Fibroblast of pulmonary artery (primary cell): ENCODE data around the gene LRSAM1.

ENCODE experiments used
- DNase-seq: peaks from one replicate; pipeline ENCODE4 v3.0.0-alpha.2; 2010; ENCODE audit warnings: low read depth
- H3K4me3 ChIP-seq: replicated peaks from 2 replicates; pipeline ENCODE4 v1.5.1; 2011; ENCODE audit warnings: low read depth, mild to moderate bottlenecking, control low read depth, low read length, moderate library complexity
- TF ChIP-seq, protein P1 (sequence below): IDR thresholded peaks from 2 replicates; pipeline ENCODE4 v1.5.1; 2011; ENCODE audit warnings: mild to moderate bottlenecking, control low read depth, low read length, inconsistent platforms; ENCODE audit errors: missing control alignments

The LRSAM1 gene

DNA sequence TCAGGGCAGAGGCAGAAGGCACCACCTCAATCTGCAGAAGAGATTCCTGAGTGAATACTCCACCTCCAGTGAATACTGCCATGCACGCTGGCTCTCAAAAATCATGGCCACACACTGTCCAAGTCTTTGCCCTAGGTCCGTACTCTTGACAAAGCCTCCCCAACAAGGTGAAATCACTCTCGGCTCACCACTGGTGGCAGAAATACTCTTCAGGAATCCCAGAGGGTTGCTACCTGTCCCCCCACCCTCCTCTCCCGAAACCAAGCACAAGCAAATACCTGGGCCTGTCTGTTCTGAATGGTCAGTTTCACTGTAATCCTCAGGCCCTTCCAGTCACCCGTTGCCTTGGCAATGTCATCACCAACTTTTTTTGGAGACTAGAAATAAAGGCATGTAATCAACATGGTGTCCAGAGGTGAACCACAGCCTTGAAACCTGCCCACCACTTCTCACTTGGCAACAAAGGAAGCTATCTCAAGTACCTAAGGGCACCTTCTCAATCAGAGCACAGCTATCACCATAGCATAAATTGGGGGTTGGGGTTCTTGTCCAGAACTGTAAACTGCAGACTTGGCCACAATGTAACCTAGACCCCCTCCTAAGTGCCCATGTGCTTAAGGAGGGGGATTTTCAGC is 1.9 kb upstream of the LRSAM1 start:
- no peak for DNase-seq
- peak overlapping the region; percentile 78 for H3K4me3 ChIP-seq
- TF ChIP-seq, protein P1, sequence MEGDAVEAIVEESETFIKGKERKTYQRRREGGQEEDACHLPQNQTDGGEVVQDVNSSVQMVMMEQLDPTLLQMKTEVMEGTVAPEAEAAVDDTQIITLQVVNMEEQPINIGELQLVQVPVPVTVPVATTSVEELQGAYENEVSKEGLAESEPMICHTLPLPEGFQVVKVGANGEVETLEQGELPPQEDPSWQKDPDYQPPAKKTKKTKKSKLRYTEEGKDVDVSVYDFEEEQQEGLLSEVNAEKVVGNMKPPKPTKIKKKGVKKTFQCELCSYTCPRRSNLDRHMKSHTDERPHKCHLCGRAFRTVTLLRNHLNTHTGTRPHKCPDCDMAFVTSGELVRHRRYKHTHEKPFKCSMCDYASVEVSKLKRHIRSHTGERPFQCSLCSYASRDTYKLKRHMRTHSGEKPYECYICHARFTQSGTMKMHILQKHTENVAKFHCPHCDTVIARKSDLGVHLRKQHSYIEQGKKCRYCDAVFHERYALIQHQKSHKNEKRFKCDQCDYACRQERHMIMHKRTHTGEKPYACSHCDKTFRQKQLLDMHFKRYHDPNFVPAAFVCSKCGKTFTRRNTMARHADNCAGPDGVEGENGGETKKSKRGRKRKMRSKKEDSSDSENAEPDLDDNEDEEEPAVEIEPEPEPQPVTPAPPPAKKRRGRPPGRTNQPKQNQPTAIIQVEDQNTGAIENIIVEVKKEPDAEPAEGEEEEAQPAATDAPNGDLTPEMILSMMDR, result no peak

DNA sequence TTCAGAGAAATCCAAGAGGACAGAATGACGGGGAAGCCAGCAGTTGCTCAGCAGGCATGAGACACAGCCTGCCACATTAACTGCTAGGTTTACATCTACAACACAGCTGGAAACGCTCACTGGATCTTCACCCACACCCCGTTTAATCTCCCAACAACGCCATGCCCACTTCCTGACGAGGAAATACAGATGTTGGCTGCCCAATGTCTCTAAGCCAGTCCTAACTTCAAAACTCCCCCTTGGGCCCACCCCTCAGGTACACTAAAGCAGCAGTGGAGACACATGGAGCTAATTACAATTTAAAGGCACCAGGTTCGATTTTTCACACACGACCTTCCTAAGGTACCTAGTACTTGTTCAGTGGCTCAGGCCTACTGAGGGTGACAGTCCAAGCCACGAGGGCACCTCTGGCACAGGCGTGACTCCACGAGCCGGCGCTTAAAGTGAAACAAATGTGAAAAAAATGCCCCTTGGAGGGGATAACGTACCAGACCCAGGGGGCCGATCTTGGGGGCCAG is 1.0 kb upstream of the LRSAM1 start:
- H3K4me3 ChIP-seq, result peak overlapping the region; percentile 78
- TF ChIP-seq, protein P1, result no peak
- peak; percentile 41 for DNase-seq

GRCh38 chr9:127451608-127451857 is 223 bp downstream of the LRSAM1 start:
- no peak for DNase-seq
- peak overlapping the region; percentile 78 for H3K4me3 ChIP-seq
- TF ChIP-seq, protein P1, result no peak

GRCh38 chr9:127451858-127452656 is 747 bp downstream of the LRSAM1 start:
- DNase-seq, result peak; percentile 55
- peak overlapping the region; percentile 78 for H3K4me3 ChIP-seq
- TF ChIP-seq, protein P1, result no peak

DNA sequence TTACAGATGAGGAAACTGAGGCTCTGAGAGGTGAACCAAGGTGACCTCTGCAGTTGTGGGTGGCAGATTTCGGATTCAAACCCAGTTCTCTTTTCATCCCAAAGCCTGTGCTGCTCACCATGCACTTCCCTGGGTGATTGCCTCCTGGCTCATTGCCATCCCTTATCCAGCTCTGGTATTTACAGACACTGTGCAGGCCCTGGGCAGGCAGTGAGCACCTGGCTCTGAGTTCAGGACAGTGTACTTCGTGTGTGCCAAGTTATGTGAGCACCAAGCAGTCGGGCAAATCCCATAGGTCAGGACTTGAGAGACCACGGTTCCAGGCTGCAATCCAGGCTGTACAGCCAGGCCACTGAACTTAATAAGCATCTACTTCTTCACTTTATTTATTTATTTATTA is 1.4 kb downstream of the LRSAM1 start:
- TF ChIP-seq, protein P1, result no peak
- peak; percentile 43 for DNase-seq
- no peak overlapping the region for H3K4me3 ChIP-seq

DNA sequence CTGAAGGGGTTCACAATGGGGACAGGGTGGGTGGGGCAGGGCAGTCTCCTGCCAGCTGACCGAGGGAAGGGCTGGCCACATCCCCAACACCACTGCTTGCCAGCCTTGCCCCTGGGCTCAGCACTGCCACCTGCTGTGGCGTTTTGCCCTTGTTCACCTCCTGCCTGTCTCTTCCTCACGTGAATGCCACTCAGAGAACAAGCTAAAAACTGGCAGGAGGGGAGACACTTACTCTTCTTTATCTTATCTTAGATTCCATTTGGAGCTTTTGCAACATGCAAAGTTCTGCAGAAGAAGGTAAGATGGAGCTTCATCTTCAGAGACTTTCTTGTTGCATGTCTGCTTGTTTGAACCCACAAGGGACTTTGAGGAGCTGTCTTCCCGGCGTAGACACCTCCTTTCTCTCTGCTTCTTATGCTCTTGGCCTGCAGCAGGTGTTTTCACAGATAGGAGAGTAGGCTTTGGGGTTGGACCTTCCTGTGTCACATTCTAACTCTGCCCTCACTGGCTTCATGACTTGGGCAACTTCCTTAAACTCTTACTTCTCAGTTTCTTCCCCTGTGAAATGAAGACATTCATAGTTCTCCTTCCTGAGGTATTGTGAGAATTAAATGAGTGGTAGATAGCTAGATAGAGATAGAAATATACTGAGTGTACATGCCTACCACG is 4.1 kb downstream of the LRSAM1 start:
- H3K4me3 ChIP-seq, result no peak overlapping the region
- TF ChIP-seq, protein P1, result peak; percentile 31
- DNase-seq, result no peak
